ENCODE results near the gene SLC12A6.
"Not testable (repeated sequence)": the region's sequence is repeated elsewhere in the genome, so short reads cannot be mapped to it uniquely, and the experiment has no call there.

The SLC12A6 gene

GRCh38 chr15:34248190-34248589, 89.4 kb downstream of the SLC12A6 start:
- peak; percentile 2 for DNase-seq

GRCh38 chr15:34246276-34246976, 91.2 kb downstream of the SLC12A6 start:
- no peak for DNase-seq

- no peak for DNase-seq
Observed at GRCh38 chr15:34243226-34243625, 94.4 kb downstream of the SLC12A6 start.

- DNase-seq = no peak
Observed at GRCh38 chr15:34242331-34242710, 95.3 kb downstream of the SLC12A6 start.

DNA sequence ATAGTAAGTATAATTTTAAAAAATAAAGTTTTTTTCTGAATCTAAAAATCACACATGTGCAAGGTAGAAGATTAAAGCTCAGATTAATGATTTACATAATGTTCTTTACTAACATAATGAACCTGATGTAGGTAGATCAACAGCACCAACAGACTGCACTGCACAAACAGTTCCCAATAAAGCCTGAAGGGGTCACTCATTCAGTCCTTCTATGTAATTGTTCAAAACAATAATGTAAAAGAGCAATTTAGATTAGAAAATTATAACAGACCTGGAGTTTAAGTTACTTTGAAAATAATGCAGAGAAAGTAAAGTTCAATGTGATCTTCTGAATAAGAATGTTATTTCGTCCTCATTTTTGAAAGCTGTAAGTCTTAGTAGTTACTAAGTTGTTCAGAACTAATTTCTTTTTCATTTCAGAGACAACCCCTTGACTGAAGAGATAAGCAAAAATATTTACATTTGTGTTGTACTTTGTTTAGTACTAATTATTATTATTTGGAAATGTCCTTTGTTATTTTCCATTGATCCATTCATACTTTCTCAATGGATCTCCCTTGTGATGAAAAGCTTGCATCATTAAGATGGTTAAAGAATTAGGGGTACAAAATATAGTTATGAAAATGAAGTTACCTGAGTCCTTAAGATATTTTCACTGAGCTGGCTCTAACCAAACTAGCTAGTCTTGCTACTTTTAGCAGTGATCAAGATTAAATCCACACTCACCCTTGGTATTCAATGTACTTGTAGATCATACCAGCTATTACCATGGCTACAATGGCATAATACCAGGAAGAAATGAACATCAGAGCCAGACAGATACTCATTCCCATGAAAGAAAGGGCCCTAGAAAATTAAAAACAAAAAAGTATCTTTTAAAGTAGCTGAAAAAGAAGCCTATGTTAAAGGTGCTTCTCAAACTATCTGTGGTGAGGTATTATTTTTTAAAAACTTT, 95.9 kb downstream of the SLC12A6 start:
- peak; percentile 54 for DNase-seq

- no peak for DNase-seq
Observed at GRCh38 chr15:34240537-34240936, 97.0 kb downstream of the SLC12A6 start.

DNA sequence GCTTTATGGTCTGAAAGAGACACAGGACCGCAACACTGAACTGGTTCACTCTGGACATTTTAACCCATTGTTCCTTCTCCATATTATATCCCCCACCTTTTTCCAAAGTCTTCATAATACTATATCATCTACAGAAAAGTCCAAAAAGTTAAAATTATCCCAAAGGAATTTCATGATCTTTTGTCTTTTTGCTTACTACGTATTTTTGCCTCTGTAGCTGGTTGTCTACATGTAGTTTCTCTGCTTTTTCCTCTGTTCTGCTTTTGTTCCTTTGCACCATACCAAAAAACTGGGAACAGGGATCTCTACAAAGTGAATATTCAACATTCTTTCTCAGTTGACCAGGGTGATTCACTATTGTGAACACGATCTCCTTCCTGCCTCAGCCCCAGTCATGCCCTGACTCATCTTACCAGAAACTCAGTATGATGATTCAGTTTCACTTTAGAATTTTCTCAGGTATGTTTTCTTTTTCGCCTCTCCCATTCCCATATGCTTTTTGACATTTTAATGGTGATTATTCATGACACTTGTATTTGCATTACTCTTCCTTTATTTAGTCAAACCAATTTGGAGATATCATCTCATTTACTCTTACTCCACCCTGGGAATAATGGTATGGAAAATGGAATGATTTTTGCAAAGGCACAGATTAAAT, 98.3 kb downstream of the SLC12A6 start:
- peak; percentile 6 for DNase-seq

DNA sequence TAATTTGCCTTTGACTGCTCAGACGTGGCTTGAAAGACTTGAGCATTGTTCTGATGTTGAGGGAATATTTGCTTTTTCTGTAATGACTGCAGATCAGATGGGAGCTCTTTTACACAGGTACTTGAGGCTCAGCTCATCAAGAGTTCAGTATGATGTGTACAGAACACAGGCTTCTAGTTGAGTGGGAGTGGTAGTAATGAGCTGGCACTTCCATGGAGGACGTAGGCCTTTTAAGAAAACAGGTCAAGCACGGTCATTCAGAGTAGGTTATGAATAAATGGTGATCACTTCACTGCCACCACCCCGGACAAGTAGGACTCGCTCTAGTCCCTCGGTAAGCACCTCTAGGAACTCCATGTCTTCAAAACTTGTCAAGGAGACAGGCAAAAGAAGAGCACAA, 104.0 kb downstream of the SLC12A6 start:
- peak; percentile 37 for DNase-seq

- DNase-seq = peak; percentile 49
Observed at GRCh38 chr15:34223904-34224596, 113.5 kb downstream of the SLC12A6 start.

- peak; percentile 20 for DNase-seq
Observed at GRCh38 chr15:34217587-34218225, 119.9 kb downstream of the SLC12A6 start.

DNA sequence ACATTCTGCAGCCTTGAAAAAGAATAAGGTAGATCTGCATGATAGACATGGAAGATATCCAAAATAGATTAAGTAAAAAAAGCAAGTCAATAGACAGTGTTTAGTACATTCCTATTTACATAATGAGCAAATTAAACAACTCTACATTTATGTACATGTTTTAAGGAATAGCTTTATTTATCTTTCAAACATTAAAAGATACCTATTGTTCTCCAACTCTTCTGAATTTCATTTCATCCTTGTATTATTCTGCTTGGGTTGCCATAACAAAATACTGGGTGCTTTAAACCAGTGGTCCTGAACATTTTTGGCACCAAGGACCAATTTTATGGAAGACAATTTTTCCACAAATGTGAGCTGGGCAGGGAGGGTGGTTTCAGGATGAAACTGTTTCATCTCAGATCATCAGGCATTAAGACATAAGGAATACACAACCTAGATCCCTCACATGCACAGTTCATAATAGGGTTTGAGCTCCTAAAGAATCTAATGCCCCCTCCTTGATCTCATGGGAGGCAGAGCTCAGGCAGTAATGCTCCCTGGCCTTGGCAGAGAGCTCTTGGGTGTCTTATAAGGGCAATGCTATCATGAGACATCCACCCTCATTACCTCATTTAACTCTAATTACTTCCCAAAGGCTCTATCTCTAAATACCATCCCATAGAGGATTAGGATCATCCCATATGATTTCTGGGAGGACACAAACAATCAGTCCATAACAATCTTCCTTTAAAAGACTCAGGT, 120.9 kb downstream of the SLC12A6 start:
- no peak for DNase-seq

DNA sequence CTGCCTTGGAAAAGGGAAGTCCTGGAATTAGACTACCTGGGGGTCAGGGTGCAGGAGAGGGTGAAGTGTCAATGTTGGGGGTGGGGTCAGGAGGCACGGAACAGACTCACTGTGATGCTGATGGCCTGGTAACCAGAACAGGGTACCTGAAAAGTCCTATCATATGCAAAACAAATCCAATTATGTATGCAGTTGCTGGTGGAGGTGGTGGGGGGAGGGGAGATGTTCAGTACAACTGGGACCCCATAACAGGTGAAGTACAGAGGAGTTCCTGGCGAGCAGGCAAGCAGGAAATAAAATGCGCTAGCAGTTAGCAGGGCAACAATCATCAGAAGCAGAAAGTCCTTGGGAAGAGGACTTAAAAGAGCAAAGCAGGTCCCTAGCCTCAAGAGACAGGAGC, 123.4 kb downstream of the SLC12A6 start:
- no peak for DNase-seq

DNA sequence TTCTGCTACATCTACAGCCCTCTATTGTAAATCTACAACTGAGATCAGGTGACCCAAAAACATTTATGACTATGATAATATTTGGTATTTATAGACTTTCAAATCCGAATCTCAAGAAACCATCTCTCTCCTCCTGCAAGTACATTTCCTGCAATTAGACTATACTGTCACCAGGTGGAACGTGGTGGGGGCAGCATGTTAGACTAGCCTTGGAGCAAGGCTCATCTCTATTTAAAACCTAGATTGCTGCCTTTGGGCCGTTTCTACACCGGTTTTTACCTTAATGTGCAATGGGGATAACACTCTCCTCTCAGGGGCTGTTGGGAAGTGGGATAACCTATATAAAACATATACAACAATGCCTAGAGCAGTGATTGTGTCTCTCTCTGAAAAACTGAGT, 123.9 kb downstream of the SLC12A6 start:
- DNase-seq = no peak

GRCh38 chr15:34209421-34210282, 127.9 kb downstream of the SLC12A6 start, which contains the start of gene KATNBL1:
Gene KATNBL1, minus strand, starts transcription at chr15:34210096. Its CDS starts 46,420 bp downstream, at chr15:34163676.
- peak; percentile 96 for DNase-seq

GRCh38 chr15:34206011-34206410, 131.6 kb downstream of the SLC12A6 start:
- no peak for DNase-seq

GRCh38 chr15:34203936-34204335, 133.6 kb downstream of the SLC12A6 start:
- DNase-seq = no peak

GRCh38 chr15:34203305-34203704, 134.3 kb downstream of the SLC12A6 start:
- DNase-seq = no peak

DNA sequence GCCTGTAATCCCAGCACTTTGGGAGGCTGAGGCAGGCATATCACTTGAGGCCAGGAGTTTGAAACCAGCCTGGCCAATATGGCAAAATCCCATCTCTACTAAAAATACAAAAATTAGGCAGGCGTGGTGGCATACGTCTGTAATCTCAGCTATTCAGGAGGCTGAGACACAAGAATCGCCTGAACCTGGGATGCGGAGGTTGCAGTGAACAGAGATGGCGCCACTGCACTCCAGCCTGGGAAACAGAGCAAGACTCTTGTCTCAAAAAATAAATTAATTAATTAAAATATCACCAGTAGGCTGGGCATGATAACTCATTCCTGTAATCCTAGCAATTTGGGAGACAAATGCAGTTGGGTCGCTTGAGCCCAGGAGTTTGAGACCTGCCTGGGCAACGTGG, 144.3 kb downstream of the SLC12A6 start:
- DNase-seq = not testable (repeated sequence)

DNA sequence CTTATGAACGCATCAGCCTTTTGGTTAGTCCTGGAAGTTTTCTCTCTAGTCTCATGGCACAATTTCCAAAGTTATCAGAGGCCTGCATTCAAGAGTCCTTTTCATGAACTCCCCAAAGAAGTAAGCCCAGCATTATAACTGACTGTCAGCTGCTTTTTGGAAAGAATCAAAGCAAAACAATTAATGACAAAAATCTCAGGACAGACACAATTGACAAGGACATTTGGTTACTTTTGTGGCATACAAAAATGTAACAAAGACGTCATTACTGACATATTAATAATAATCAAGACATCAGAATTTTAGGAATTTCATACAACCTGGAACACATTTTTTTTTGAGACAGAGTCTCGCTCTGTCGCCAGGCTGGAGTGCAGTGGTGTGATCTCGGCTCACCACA, 148.9 kb downstream of the SLC12A6 start:
- DNase-seq = no peak

GRCh38 chr15:34185666-34186065, 151.9 kb downstream of the SLC12A6 start:
- DNase-seq = no peak

DNA sequence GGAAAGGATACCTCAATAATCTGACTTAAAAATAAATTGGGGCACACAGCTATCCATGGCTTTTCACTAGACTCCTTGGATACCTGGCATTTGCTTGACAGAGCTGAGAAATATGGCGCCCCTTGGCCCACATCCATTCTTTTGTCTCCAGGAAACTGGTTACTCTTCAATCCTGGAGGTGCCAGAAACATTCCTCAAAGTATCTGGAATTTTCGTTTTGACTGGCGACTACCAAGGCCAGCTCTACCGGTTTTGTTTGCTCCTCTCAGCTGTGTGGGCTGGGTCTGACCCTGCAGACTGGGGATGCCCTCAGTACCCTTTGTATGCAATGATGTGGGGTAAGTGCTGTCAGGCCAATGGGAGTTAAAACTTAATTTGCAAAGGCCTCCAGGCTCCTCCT, 154.6 kb downstream of the SLC12A6 start:
- DNase-seq = no peak
